ENCODE measurements around the gene PPP1R12A.
"Not testable (repeated sequence)": the region's sequence is repeated elsewhere in the genome, so short reads cannot be mapped to it uniquely, and the experiment has no call there.

Gene PPP1R12A

GRCh38 chr12:79886917-79887519, 47.9 kb downstream of the PPP1R12A start:
- no peak for DNase-seq

GRCh38 chr12:79885911-79886490, 48.9 kb downstream of the PPP1R12A start:
- no peak for DNase-seq

GRCh38 chr12:79884401-79885006, 50.4 kb downstream of the PPP1R12A start:
- no peak for DNase-seq

- no peak for DNase-seq
These were observed 51.7 kb downstream of the PPP1R12A start for GRCh38 chr12:79883216-79883615.

GRCh38 chr12:79881351-79881750, 53.5 kb downstream of the PPP1R12A start:
- DNase-seq = no peak

GRCh38 chr12:79878506-79878905, 56.4 kb downstream of the PPP1R12A start:
- DNase-seq = not testable (repeated sequence)

- no peak for DNase-seq
These were observed 57.7 kb downstream of the PPP1R12A start for GRCh38 chr12:79877246-79877645.

- DNase-seq = no peak
These were observed 60.2 kb downstream of the PPP1R12A start for GRCh38 chr12:79874665-79875064.

- DNase-seq = no peak
These were observed 61.7 kb downstream of the PPP1R12A start for GRCh38 chr12:79873201-79873600.

GRCh38 chr12:79871621-79872020, 63.3 kb downstream of the PPP1R12A start:
- DNase-seq = no peak

- no peak for DNase-seq
These were observed 64.0 kb downstream of the PPP1R12A start for GRCh38 chr12:79870916-79871315.

- no peak for DNase-seq
These were observed 75.3 kb downstream of the PPP1R12A start for GRCh38 chr12:79859646-79860045.

- no peak for DNase-seq
These were observed 76.4 kb downstream of the PPP1R12A start for GRCh38 chr12:79858518-79858917.

- no peak for DNase-seq
These were observed 77.2 kb downstream of the PPP1R12A start for GRCh38 chr12:79857675-79858074.

- DNase-seq = no peak
These were observed 84.1 kb downstream of the PPP1R12A start for GRCh38 chr12:79850610-79851299.

- no peak for DNase-seq
These were observed 86.6 kb downstream of the PPP1R12A start for GRCh38 chr12:79848339-79848738.

- no peak for DNase-seq
These were observed 87.5 kb downstream of the PPP1R12A start for GRCh38 chr12:79847417-79847816.

- no peak for DNase-seq
These were observed 90.2 kb downstream of the PPP1R12A start for GRCh38 chr12:79844693-79845092.

- no peak for DNase-seq
These were observed 90.9 kb downstream of the PPP1R12A start for GRCh38 chr12:79843978-79844377.

- no peak for DNase-seq
These were observed 92.3 kb downstream of the PPP1R12A start for GRCh38 chr12:79842630-79843029.

- DNase-seq = no peak
These were observed 93.0 kb downstream of the PPP1R12A start for GRCh38 chr12:79841878-79842265.

- DNase-seq = no peak
These were observed 93.5 kb downstream of the PPP1R12A start for GRCh38 chr12:79841248-79841877.

- DNase-seq = no peak
These were observed 96.5 kb downstream of the PPP1R12A start for GRCh38 chr12:79838359-79838758.

- no peak for DNase-seq
These were observed 97.3 kb downstream of the PPP1R12A start for GRCh38 chr12:79837575-79837974.

Data from 8988T (cell line).